WTC11 (cell line): Measurements from ENCODE around the gene IGFL4. TPM values are rescaled to one million over a fixed set of nuclear protein-coding genes. Genes with fewer than 3 reads are reported as not detected.

ENCODE experiments used
- ATAC-seq: fragments of 200-7000 bp; cut with Tn5 transposase; 2 replicates; pipeline ENCODE4 v1.10.0; 2021; ENCODE audit warnings: mild to moderate bottlenecking, moderate library complexity
- CTCF ChIA-PET: fragments of 300-600 bp; sonication (Branson Sonifier 250); formaldehyde crosslinking; loops from one replicate; lab custom pipeline; 2021; ENCODE audit warnings: antibody characterized with exemption; lab: Charles Lee
- POLR2A ChIA-PET: fragments of 350-600 bp; sonication (Branson Sonifier 250); formaldehyde crosslinking; loops from one replicate; lab custom pipeline; 2021; ENCODE audit warnings: antibody characterized with exemption; lab: Charles Lee
- DNase-seq: peaks from one replicate; pipeline ENCODE4 v3.0.0; 2021; ENCODE audit warnings: low spot score
- H3K27ac Mint-ChIP-seq: 2 replicates; pipeline ENCODE4 v1.8.0; 2021; ENCODE audit warnings: mixed read lengths
- H3K27me3 Mint-ChIP-seq: 2 replicates; pipeline ENCODE4 v1.8.0; 2021; ENCODE audit warnings: low read depth, mild to moderate bottlenecking, moderate library complexity, mixed read lengths
- H3K36me3 Mint-ChIP-seq: 2 replicates; pipeline ENCODE4 v1.8.0; 2021; ENCODE audit warnings: mixed read lengths
- H3K4me1 Mint-ChIP-seq: 2 replicates; pipeline ENCODE4 v1.8.0; 2022; ENCODE audit warnings: mixed read lengths
- H3K4me3 Mint-ChIP-seq: 2 replicates; pipeline ENCODE4 v1.8.0; 2021; ENCODE audit warnings: mild to moderate bottlenecking, moderate library complexity, mixed read lengths
- H3K9me3 Mint-ChIP-seq: 2 replicates; pipeline ENCODE4 v1.8.0; 2021; ENCODE audit warnings: mixed read lengths
- CDX4 ChIP-seq: fragments of 250-450 bp; sonication (Bioruptor Pico); IDR thresholded peaks from 2 replicates; pipeline ENCODE4 v1.9.0; 2021; ENCODE audit warnings: moderate library complexity, mild to moderate bottlenecking, inconsistent platforms, borderline replicate concordance
- CREM ChIP-seq: sonication (generic); formaldehyde crosslinking; IDR thresholded peaks from 2 replicates; pipeline ENCODE4 v1.8.1; 2022; ENCODE audit warnings: mild to moderate bottlenecking, missing genetic modification reagents, moderate library complexity
- E2F4 ChIP-seq: sonication (generic); formaldehyde crosslinking; IDR thresholded peaks from 2 replicates; pipeline ENCODE4 v1.8.1; 2022; ENCODE audit warnings: low read depth, mild to moderate bottlenecking, moderate library complexity, missing genetic modification reagents, borderline replicate concordance
- EMX1 ChIP-seq: fragments of 250-450 bp; sonication (Bioruptor Pico); IDR thresholded peaks from 2 replicates; pipeline ENCODE4 v1.8.0; 2021; ENCODE audit warnings: mild to moderate bottlenecking
- ESRRA ChIP-seq: sonication (generic); formaldehyde crosslinking; IDR thresholded peaks from 2 replicates; pipeline ENCODE4 v1.8.1; 2022; ENCODE audit warnings: mild to moderate bottlenecking, missing genetic modification reagents, borderline replicate concordance
- GRHL2 ChIP-seq: fragments of 250-450 bp; sonication (Bioruptor Pico); IDR thresholded peaks from 2 replicates; pipeline ENCODE4 v1.8.0; 2022; ENCODE audit warnings: mild to moderate bottlenecking, moderate library complexity; ENCODE audit not compliant: insufficient replicate concordance, severe bottlenecking
- KAT7 ChIP-seq: sonication (generic); formaldehyde crosslinking; IDR thresholded peaks from 2 replicates; pipeline ENCODE4 v1.8.1; 2023; ENCODE audit warnings: missing genetic modification reagents, mild to moderate bottlenecking, borderline replicate concordance
- MYBL2 ChIP-seq: sonication (generic); formaldehyde crosslinking; IDR thresholded peaks from 2 replicates; pipeline ENCODE4 v1.8.1; 2023; ENCODE audit warnings: mild to moderate bottlenecking, moderate library complexity, missing genetic modification reagents
- NFYB ChIP-seq: sonication (generic); formaldehyde crosslinking; conservative IDR thresholded peaks from 2 replicates; pipeline ENCODE4 v1.8.0; 2022; ENCODE audit warnings: low read depth, missing genetic modification reagents
- NR2C2 ChIP-seq: sonication (generic); formaldehyde crosslinking; IDR thresholded peaks from 2 replicates; pipeline ENCODE4 v1.8.0; 2022; ENCODE audit warnings: mild to moderate bottlenecking, missing genetic modification reagents
- NR3C1 ChIP-seq: sonication (generic); formaldehyde crosslinking; conservative IDR thresholded peaks from 2 replicates; pipeline ENCODE4 v1.8.1; 2023; ENCODE audit warnings: low read depth, mild to moderate bottlenecking, missing genetic modification reagents
- OVOL2 ChIP-seq: fragments of 250-450 bp; sonication (Bioruptor Pico); IDR thresholded peaks from 2 replicates; pipeline ENCODE4 v1.9.0; 2021; ENCODE audit warnings: mild to moderate bottlenecking, borderline replicate concordance
- SMAD3 ChIP-seq: sonication (generic); formaldehyde crosslinking; IDR thresholded peaks from 2 replicates; pipeline ENCODE4 v1.8.0; 2022; ENCODE audit warnings: missing genetic modification reagents, mild to moderate bottlenecking, borderline replicate concordance
- SMAD4 ChIP-seq: sonication (generic); formaldehyde crosslinking; IDR thresholded peaks from 2 replicates; pipeline ENCODE4 v1.8.0; 2022; ENCODE audit warnings: mild to moderate bottlenecking, missing genetic modification reagents
- SOX15 ChIP-seq: fragments of 250-450 bp; sonication (Bioruptor Pico); IDR thresholded peaks from 2 replicates; pipeline ENCODE4 v1.9.0; 2021; ENCODE audit warnings: mild to moderate bottlenecking
- SP1 ChIP-seq: sonication (generic); formaldehyde crosslinking; conservative IDR thresholded peaks from 2 replicates; pipeline ENCODE4 v1.8.1; 2022; ENCODE audit warnings: missing genetic modification reagents
- TEAD1 ChIP-seq: sonication (generic); formaldehyde crosslinking; IDR thresholded peaks from 2 replicates; pipeline ENCODE4 v1.8.0; 2022; ENCODE audit warnings: mild to moderate bottlenecking, missing genetic modification reagents
- ZNF121 ChIP-seq: sonication (generic); formaldehyde crosslinking; IDR thresholded peaks from 2 replicates; pipeline ENCODE4 v1.8.0; 2023; ENCODE audit warnings: missing genetic modification reagents
- ZNF219 ChIP-seq: sonication (generic); formaldehyde crosslinking; IDR thresholded peaks from 2 replicates; pipeline ENCODE4 v1.8.0; 2023; ENCODE audit warnings: missing genetic modification reagents, mild to moderate bottlenecking, borderline replicate concordance
- ZNF263 ChIP-seq: sonication (generic); formaldehyde crosslinking; IDR thresholded peaks from 2 replicates; pipeline ENCODE4 v1.8.1; 2022; ENCODE audit warnings: low read depth, mild to moderate bottlenecking, moderate library complexity, missing genetic modification reagents
- ZNF396 ChIP-seq: fragments of 250-450 bp; sonication (Bioruptor Pico); IDR thresholded peaks from 2 replicates; pipeline ENCODE4 v1.8.0; 2021; ENCODE audit warnings: mild to moderate bottlenecking, moderate library complexity, borderline replicate concordance
- ZNF425 ChIP-seq: fragments of 250-450 bp; sonication (Bioruptor Pico); conservative IDR thresholded peaks from 2 replicates; pipeline ENCODE4 v1.9.0; 2021; ENCODE audit warnings: mild to moderate bottlenecking
- total RNA-seq: library from RNA; stranded (reverse); gene quantifications from 3 replicates; pipeline ENCODE4 v1.2.3, GENCODE V29; 2021
- TF ChIP-seq, protein P1 (sequence below): sonication (generic); formaldehyde crosslinking; IDR thresholded peaks from 2 replicates; pipeline ENCODE4 v1.8.1; 2023; ENCODE audit warnings: mild to moderate bottlenecking, missing genetic modification reagents
- TF ChIP-seq, protein P2 (sequence below): sonication (generic); formaldehyde crosslinking; IDR thresholded peaks from 2 replicates; pipeline ENCODE4 v1.8.0; 2022; ENCODE audit warnings: mild to moderate bottlenecking, missing genetic modification reagents
- TF ChIP-seq, protein P3 (sequence below): sonication (generic); formaldehyde crosslinking; IDR thresholded peaks from 2 replicates; pipeline ENCODE4 v1.8.1; 2023; ENCODE audit warnings: mild to moderate bottlenecking, missing genetic modification reagents, moderate library complexity
- TF ChIP-seq, protein P4 (sequence below): sonication (generic); formaldehyde crosslinking; IDR thresholded peaks from 2 replicates; pipeline ENCODE4 v1.8.1; 2023; ENCODE audit warnings: mild to moderate bottlenecking, missing genetic modification reagents

Gene IGFL4
- total RNA-seq, 1 experiment from 2014 or later, result 0.20 TPM

DNA sequence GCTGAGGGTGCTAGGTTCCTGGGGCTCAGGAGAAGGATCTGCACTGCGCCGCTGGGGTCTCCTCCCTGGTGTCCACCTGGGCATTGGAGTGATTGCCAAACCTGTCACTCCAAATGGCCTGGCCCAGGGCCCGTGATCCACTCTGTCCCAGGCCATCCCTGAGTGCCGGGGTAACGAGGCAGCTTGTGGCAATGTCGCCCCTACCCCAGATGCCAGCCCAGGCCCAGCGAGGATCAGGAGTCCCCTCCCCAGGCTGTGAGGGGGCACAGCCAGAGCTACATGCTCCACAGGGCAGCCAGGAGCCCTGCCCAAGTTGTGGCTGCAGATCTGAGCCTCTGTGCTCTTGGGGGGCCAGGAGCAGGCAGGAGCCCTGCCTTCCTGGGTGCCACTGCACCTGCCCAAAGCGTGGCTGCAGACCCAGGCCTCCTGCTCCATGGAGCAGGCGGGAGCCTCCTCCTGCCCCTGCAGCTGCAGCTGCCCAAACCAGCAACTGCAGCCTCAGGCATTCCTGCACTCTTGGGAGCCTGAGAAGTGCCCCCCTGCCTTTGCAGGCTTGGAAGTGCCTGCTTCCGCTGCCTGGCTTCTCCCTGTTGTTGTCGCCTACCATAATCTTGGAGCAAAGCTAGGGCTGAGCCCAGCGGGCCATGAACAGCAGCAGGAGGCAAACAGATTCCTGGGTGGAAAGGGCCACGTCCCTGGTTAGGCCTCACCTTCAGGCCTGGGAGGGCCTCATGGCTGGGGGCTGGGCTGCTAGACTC, 4.6 kb downstream of the IGFL4 start:
- peaks cover 7% of the 10 kb centered on the region for H3K4me1 Mint-ChIP-seq
- POLR2A ChIA-PET, result no interaction called here
- ATAC-seq (peak; percentile 60), DNase-seq (no peak)
- H3K36me3 Mint-ChIP-seq, result peaks cover 3% of the 10 kb centered on the region; the same call in 1 of the 2 replicates
- H3K27me3 Mint-ChIP-seq, result peaks cover 27% of the 10 kb centered on the region
- H3K4me3 Mint-ChIP-seq, result no peak overlapping the region
- no peak overlapping the region for H3K27ac Mint-ChIP-seq
- CTCF ChIA-PET, result interaction anchor here (0.8 to 6.4 kb wide), 7 partner anchors 8 to 213 kb away, joined by 3 to 62 read pairs (median 6); no protein-coding TSS in a partner anchor
- H3K9me3 Mint-ChIP-seq, result peaks cover 11% of the 10 kb centered on the region
- TF ChIP-seq NR2C2 (CRISPR knock-in tag) (no peak), GRHL2 (no peak), ZNF263 (CRISPR knock-in tag) (no peak), TEAD1 (CRISPR knock-in tag) (no peak), CREM (CRISPR knock-in tag) (no peak), EMX1 (CRISPR knock-in tag) (no peak), CDX4 (no peak), SOX15 (no peak), E2F4 (CRISPR knock-in tag) (no peak), SMAD4 (CRISPR knock-in tag) (no peak), SP1 (CRISPR knock-in tag) (no peak), OVOL2 (CRISPR knock-in tag) (no peak), KAT7 (CRISPR knock-in tag) (no peak)
- TF ChIP-seq, protein P1, sequence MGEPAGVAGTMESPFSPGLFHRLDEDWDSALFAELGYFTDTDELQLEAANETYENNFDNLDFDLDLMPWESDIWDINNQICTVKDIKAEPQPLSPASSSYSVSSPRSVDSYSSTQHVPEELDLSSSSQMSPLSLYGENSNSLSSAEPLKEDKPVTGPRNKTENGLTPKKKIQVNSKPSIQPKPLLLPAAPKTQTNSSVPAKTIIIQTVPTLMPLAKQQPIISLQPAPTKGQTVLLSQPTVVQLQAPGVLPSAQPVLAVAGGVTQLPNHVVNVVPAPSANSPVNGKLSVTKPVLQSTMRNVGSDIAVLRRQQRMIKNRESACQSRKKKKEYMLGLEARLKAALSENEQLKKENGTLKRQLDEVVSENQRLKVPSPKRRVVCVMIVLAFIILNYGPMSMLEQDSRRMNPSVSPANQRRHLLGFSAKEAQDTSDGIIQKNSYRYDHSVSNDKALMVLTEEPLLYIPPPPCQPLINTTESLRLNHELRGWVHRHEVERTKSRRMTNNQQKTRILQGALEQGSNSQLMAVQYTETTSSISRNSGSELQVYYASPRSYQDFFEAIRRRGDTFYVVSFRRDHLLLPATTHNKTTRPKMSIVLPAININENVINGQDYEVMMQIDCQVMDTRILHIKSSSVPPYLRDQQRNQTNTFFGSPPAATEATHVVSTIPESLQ, result no peak
- TF ChIP-seq, protein P2, sequence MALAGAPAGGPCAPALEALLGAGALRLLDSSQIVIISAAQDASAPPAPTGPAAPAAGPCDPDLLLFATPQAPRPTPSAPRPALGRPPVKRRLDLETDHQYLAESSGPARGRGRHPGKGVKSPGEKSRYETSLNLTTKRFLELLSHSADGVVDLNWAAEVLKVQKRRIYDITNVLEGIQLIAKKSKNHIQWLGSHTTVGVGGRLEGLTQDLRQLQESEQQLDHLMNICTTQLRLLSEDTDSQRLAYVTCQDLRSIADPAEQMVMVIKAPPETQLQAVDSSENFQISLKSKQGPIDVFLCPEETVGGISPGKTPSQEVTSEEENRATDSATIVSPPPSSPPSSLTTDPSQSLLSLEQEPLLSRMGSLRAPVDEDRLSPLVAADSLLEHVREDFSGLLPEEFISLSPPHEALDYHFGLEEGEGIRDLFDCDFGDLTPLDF (CRISPR knock-in tag), result no peak
- TF ChIP-seq, protein P3, sequence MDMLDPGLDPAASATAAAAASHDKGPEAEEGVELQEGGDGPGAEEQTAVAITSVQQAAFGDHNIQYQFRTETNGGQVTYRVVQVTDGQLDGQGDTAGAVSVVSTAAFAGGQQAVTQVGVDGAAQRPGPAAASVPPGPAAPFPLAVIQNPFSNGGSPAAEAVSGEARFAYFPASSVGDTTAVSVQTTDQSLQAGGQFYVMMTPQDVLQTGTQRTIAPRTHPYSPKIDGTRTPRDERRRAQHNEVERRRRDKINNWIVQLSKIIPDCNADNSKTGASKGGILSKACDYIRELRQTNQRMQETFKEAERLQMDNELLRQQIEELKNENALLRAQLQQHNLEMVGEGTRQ (CRISPR knock-in tag), result no peak

- peaks cover 3% of the 10 kb centered on the region; the same call in 1 of the 2 replicates for H3K36me3 Mint-ChIP-seq
- no peak for TF ChIP-seq SMAD4 (CRISPR knock-in tag)
- no peak for TF ChIP-seq NR3C1 (CRISPR knock-in tag)
- no peak for TF ChIP-seq ZNF121
- no peak for TF ChIP-seq ZNF425
- no peak for TF ChIP-seq NFYB (CRISPR knock-in tag)
- no peak for TF ChIP-seq TEAD1 (CRISPR knock-in tag)
- TF ChIP-seq SMAD3, result no peak
- no peak for TF ChIP-seq ZNF396 (CRISPR knock-in tag)
- TF ChIP-seq ESRRA, result no peak
- TF ChIP-seq, protein P4, sequence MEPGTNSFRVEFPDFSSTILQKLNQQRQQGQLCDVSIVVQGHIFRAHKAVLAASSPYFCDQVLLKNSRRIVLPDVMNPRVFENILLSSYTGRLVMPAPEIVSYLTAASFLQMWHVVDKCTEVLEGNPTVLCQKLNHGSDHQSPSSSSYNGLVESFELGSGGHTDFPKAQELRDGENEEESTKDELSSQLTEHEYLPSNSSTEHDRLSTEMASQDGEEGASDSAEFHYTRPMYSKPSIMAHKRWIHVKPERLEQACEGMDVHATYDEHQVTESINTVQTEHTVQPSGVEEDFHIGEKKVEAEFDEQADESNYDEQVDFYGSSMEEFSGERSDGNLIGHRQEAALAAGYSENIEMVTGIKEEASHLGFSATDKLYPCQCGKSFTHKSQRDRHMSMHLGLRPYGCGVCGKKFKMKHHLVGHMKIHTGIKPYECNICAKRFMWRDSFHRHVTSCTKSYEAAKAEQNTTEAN (CRISPR knock-in tag), result no peak
- TF ChIP-seq ZNF219 (CRISPR knock-in tag), result no peak
- no peak for TF ChIP-seq MYBL2 (CRISPR knock-in tag)
- no peak for ATAC-seq
- peaks cover 21% of the 10 kb centered on the region for H3K27me3 Mint-ChIP-seq
- no peak overlapping the region for H3K4me3 Mint-ChIP-seq
- CTCF ChIA-PET, result interaction anchor here (0.8 to 6.4 kb wide), 4 partner anchors 18 to 213 kb away, joined by 3 to 62 read pairs (median 4); no protein-coding TSS in a partner anchor
- no peak overlapping the region for H3K27ac Mint-ChIP-seq
- H3K9me3 Mint-ChIP-seq, result peaks cover 11% of the 10 kb centered on the region
- H3K4me1 Mint-ChIP-seq, result peaks cover 7% of the 10 kb centered on the region
- no peak for DNase-seq
- POLR2A ChIA-PET, result no interaction called here
Observed at GRCh38 chr19:46035546-46035945, 5.3 kb downstream of the IGFL4 start.
